Fibroblast of the conjunctiva (primary cell): ENCODE results near the gene NACC2.
A peak's percentile ranks its signal among the peaks of the same experiment; 100 is the strongest.
"Not testable (repeated sequence)": the region's sequence is repeated elsewhere in the genome, so short reads cannot be mapped to it uniquely, and the experiment has no call there.

Experiments
- DNase-seq: peaks from one replicate; pipeline ENCODE4 v3.0.0-alpha.2; 2010; ENCODE audit warnings: low read depth

NACC2 gene

DNA sequence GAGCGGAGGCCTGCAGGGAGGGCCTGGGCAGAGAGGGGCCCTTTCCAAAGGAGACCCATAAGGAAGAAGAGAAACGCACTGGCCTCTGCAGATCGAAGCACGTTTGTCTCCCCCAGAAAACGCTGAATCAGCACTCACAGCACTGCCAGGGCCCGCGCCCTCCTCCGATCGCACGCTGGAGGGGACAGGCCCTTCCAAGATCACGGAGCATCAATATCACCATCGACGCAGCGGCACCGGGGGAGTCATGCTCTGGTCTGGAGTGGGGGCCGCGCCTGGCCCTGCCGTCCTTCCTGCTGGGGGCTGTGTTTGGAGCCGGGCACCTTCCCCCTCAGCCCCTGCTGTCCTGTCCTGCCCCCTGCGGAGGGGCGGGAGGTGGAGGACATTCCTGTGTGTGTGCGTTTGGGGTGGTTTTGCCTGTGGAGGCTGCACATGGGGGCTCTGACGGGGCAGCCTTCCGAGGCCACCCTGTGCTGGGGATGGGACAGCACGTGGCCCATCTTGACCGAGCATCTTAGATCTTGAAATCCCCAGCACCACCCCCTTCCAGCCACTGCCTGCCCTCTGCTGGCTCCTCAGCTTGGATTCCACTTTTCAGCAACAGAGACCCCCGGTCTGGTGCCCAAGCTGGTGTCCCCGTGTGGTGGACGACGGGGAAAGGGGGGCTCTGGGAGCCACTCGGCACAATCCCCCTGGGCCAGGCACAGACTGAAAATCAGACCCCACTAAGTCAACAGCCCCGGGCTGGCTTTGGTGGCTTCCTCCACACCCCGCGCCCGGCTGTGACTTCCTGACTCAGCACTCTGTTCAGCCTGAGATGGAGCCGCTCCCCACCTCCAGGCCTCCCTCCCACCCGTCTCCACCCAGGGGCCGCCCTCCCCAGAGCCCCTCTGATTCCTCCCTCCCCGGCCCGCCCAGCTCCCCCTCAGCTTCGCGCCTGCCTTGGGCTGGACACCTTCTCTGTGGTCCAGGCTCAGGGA lies 15.3 kb upstream of the NACC2 start:
- DNase-seq = no peak

DNA sequence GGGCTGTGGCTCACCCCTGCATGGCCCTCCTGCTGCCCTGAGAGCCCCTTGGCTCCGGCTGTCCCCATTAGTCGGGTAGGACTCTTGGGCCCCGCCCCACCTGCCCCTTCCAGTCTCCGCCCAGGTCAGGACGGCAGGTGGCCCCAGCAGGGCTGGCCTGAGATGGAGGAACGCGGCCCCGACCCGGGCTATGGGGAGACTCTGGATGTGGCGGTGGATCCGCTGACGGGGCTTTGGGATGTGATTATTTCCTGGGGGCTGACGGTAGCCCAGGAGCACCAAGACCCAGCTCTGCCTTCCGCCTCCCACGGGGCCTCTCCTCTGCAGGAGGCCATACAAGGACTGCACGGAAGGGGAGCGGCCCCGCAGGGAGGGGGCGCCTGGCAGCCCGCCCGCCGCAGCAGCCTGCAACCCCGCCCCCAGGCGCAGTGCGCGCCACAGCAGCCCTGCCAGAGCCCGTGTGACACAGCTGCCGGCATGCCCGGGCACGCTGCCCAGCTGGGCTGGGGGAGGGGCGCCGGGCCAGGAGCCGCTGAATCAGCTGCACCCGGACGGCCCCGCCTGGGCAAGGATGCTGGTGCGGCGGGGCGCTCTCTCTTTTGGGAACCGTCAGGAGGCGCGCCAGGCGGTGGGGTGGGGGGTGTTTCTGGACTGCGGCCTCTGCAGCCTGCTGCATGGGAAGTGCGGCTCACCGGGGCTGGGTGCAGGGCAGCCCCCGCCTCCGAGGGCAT lies 14.4 kb upstream of the NACC2 start:
- DNase-seq = peak; percentile 87

DNA sequence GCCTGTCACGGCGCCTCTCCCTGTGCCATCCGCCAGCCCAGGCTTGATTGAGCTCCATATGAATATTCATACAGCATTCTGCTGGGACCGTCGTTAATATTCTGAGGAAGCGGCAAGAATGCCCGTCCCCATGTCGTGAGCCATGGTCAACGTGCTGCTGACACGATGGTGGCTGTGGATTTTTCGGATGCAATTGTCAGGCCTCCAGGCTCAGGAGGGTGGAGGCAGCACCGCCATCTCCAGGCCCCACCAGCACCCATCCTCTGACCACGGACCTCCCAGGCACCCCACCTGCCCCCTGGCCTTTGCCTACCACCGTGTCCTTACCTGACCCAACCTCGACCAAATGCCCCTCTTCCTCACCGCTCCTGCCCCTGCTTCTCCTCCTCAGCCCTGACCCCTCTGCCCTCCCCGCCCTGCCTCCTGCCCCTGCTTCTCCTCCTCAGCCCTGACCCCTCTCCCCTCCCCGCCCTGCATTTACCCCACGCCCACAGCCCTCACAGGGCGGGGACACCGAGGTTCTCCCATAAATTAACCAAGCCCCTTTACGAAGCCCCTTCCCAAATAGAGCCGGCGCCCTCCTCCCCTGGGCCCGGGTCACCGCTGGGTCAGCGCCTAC lies 13.7 kb upstream of the NACC2 start:
- no peak for DNase-seq

DNA sequence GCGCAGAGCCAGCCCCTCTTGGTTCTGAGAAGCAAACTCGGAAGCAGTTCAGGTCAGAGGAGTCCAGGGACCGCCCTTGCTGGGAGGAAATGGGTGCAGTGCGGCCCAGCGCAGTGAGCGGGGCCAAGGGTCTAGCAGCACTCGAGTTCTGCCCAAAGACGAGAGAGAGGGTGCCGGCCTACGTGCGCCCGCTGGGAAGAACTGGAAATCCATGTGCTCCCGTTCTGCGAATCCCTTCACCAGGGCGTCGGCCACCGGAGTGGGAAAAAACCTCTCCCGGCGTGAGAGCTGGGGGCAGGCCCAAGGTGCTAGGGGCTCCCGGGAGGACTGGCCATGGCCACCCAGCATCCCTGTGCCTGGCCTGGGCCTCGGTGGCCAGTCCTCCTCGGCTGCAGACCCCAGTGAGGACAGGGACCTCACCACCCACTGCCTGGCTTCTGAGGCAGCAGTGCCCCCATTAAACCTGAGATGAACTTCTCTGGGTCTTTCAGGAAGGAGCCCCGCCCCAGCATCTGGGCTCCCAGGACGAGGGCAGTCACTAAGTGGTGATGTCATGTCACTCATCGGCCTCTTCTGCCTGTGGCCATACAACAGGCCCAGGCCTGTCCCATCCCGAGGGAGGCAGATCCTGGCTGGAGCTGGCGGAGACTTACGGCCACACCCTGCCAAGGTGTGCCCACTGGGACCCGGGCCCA lies 13.0 kb upstream of the NACC2 start:
- DNase-seq = no peak

DNA sequence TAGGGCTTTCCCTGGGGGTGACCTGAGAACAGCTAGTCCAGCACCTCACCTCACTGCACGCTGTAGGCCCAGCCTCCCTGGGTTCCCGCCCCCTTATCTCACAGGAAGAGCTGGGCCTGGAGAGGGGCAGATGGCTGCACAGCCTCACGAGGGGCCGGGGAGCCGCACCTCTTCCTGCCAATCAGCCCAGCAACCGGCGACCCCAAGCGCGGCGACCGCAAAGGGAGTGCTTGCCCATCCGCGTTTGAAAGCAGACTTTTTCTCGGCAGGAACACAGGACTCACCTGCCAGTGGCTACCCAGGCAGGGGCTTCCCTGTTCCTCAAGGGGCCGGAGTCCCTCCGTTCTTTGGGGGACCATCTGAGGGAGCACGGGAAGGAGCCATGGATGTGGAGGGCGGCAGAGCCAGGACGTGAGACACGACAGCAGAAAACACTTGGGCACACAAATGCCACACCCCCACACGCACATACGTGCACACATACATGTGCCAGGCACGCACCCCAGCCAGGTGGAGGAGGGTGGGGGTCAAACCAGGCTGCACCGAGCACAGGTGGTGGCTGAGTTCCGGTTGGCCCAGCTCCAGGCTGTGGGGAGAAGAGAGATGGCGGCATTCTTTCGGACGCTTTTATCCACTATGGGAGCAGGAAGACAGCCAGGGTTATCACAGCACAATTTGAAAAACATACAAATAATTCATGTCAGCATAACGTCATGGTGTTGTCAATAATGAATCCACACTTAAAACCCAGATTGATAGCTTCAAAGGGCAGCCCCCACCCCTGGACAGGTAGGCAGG lies 12.3 kb upstream of the NACC2 start:
- no peak for DNase-seq

DNA sequence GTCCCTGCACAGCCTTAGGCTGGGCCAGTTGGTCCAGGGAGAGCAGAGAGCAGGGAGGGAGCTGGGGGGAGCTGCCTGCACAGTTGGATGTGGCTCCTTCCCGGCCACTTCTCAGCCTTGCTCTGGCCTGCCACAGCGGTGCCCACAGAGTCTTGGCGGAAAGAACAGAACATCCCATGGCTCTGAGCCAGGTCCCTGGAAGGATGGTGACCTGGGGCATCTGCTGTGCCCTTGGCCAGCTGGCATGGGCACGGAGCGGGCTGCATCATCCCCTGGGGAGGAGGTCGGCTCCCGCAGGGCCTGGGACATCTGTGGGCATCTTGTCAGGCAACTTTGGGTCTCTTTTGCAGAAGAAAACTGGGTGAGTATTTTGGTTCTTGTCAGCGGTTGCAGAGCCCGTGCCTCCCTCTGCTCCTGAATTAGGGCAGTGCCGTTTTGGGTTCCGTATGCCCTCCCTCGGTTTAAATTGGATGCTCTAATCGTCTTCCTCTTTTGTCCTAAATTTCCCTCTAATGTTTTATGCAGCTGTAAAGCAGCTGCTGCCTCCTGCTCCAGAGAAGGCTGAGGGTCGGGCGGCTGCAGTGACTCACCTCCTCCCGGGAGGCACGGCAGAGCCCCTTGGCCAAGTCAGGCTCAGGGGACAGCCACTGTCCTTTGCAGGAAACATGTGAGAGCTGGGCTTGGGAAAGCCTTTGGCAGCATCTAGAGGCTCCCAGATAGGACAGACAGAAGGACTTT lies 10.5 kb upstream of the NACC2 start:
- no peak for DNase-seq

DNA sequence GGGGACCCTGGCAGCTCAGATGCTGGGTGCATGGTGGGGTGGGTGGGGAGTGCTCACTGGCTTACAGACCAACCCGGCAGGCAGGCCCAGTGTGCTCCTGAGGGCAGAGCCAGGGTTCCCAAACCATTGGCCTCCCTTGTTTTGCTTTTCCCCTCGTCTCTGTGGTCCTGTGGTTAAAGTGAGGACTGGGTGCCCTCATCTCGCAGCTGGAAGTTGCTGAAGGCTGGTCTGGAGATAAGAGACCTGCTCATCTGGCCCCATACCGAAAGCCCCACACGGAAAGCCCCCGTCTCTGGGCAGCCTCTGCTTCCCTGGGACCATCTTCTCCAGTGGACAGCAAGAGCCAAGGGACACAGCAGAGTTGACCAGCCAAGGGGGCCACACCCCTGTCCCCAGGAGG lies 9.8 kb upstream of the NACC2 start:
- DNase-seq = no peak

DNA sequence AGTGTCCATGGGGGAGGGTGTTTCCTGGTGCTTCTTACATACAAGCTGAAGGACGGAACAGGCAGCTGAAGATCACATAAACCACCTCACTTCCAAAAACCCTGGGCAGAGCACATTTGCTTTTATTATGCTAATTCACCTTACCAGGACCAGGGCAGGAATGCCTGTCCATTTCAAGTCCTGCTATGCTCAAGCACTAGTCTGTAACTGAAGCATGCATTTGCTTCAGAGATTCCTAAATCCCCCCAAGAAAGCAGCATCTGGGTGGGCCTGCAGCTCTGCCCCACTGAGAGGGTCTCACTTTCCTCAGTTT lies 9.4 kb upstream of the NACC2 start:
- DNase-seq = no peak

DNA sequence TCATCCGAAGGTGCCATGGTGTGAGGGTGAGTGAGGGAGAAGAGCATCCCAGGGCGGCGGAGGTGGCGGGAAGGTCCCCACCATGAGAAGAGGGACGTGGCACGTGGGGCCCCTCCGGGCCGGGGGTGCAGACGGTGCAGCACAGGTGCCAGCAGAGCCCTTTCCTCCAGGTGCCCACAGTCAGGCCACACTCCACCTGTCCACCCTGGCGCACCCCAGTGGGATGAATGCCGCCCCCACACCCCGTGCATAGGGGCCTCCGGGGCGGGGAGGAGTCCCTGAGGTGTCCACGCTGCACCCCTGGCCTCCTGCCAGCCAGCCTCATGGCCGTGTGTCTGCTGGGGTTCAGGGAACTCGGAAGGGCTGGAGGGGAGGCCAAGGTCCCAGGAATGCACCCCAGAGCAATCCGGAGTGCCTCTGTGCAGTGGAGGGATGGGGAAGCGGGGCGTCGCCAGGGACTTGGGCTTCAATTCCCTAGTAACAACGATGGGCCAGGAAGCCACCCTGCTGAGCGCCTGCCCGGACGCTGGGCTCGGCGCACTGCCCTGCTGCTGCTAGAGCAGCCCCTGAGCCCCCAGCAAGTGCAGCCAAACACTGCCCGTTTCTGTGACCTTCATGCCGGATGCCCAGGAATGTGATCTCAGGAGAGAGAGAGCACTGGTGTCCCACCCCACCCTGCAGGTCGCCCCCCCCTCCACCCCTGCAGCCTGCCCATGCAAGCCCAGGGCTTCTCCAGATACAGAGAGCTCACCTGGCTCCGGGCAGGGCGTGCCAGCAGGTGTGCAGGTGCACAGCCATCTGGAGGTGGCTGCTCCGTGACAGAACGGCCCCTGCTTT lies 8.8 kb upstream of the NACC2 start:
- DNase-seq = no peak

DNA sequence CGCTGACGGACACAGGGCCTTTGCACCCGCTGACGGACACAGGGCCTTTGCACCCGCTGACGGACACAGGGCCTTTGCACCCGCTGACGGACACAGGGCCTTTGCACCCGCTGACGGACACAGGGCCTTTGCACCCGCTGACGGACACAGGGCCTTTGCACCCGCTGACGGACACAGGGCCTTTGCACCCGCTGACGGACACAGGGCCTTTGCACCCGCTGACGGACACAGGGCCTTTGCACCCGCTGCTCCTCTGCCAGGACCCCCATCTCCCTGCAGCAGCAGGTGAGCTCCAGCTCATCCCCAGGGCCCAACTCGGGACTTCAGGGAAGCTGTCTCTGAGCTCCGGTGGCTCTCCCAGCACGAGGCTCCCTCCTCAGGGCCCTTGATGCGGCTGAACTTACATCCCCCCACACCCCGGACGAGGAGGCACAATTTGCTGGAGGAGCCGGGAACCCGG lies 6.6 kb upstream of the NACC2 start:
- DNase-seq = not testable (repeated sequence)

DNA sequence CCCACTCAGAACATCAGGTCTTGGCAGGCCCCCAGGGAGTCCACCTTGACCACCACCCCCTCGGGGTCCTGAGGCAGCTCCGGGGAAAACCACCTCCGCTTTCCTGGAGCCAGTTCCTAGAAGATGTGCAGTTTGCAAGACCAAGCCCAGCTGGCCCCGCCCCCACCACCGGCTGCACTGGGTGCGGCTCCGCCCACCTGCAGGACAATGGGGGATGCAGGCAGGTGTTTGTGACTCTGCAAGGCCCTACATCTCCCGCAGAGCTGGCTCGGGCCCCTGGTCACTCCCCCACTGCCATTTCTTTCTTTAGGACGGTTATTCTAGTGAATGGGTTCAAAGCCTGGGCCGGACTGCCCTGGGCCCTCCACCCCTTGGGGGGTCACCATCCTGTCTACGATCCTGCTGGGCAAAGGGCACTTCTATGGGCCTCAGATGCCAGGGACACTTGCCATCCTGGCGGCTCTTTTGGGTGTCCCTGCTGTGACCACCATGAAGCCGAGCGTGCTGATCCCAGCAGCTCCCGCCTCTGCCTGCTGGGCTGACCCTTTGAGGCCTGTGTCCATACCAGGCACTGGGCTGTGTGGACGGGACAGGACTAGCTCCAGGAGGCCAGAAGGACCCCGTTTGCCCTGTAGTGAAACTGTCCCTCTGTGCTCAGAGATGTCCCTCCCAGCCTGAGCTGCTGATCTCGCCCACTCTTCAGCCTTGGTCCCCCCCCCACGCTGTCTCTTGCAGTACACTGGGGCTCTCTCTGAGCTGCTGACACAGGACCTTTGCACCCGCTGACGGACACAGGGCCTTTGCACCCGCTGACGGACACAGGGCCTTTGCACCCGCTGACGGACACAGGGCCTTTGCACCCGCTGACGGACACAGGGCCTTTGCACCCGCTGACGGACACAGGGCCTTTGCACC lies 5.9 kb upstream of the NACC2 start:
- DNase-seq = no peak

DNA sequence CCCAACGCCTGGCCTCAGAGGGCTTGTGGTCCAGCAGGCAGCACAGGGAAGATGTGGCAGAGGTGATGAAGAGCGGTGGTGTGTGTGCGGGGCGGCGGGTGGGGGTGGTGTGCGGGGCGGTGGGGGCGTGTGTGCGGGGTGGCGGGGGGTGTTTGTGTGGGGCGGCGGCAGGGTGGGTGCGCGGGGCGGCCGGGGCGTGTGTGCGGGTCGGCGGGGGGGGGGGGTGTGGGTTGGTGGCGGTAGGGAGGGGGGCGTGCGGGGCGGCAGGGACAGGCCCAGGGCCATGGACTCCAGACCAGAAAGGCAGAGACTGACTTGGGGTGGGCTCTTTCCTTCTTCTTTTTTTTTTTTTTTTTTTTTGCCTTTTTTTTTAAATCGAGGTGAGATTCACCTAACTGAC lies 4.5 kb upstream of the NACC2 start:
- DNase-seq = no peak

DNA sequence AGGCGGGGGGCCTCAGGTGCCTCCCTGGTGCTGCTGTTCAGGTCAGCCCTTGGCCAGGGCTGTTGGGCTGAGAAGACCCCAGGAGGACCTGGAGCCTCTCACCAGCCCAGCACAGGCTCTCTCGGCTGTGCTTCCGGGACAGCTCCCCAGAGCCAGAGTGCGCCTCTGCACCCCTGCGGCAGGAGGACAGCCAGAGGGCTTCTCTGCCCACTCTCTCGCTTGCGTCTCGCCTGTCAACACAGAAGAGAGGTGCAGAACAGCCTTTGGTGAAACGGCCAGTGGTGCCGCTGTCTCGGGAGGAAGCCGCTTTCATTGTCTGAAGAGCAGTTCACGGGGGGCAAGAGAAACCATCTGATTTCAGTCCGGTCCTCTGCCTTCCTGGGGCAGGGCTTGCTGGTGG lies 3.8 kb upstream of the NACC2 start:
- no peak for DNase-seq

DNA sequence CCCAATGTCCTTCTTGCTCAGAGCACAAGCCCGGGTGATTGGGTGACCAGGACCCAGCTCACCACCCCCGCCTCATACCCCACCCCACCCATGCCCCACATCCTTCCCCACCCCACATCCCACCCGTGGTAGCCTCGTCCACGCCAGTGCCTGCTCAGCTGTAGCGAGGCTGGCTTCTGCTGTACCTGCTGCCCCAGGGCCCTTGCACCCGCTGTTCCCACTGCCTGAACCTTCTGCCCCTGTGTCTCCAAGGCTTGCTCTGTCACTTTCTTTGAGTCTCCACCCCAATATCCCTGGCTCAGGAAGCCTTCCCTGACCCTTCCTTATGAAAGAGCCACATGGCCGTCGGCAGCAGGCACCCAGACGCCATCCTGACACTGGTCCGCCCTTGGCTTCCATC lies 3.1 kb upstream of the NACC2 start:
- DNase-seq = no peak

DNA sequence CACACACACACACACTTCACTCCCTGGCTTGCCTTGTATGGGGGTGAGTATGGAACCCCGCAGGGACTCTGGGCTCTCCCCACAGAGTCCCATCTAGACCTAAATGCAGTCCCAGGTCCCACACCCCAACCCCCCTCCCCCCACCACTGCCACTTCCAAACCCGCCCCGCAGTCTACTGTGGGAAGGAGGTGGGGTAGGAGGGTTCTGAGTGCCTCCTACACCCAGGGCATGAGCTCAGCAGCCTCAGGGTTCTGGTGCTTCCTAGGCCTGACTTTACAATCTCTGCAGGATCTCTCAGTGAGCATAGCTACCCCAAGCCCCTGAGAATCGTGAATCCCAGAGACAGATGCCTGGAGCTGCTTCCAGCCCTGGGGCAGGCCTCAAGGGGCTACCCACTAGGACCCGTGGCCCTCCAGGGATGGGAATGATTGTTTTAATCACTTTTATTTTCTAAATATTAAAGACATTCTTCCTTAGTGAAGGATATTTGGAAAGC lies 1.5 kb upstream of the NACC2 start:
- DNase-seq = no peak

DNA sequence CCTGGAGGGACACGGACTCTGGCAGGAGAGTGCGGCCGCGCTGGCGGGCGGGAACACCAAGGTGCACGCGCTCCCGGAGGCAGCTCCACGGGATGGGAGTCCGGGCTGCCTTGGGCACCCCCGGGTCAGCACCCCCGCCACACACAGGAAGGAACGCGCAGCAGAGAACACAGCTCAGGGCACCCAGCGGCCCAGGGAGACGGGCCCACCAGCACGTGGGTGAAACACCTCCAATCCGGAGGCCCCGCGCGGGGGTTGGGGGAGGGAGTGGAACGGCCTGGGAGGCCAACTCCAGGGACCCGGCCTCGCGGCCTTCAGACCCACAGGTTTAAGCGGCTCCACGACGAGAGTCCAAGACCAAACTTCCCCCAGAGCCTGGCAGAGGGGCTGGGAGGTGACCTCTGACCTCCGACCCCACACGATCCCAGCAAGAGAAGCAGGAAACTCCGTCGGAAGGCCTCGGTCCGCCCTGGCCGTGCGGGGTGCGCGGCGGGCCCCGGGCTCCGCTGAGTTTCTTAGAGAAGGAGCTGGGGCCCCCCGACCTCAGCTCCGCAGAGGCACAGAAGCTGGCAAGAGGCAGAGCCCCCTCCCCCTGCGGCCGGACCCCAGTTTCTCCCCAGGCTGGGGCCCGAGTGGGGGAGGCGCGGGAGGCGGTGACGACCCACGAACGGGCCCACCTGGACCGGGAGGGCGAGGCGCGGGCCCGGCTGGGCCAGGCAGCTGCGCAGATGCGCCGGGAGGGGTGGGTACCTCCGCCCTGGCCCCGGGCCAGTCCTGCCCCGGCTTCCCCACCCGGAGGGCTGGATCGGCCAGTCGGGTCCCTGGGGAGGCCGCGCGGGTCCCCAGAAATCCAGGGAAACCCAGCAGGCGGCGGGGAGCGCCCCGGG lies 851 bp downstream of the NACC2 start:
- no peak for DNase-seq

DNA sequence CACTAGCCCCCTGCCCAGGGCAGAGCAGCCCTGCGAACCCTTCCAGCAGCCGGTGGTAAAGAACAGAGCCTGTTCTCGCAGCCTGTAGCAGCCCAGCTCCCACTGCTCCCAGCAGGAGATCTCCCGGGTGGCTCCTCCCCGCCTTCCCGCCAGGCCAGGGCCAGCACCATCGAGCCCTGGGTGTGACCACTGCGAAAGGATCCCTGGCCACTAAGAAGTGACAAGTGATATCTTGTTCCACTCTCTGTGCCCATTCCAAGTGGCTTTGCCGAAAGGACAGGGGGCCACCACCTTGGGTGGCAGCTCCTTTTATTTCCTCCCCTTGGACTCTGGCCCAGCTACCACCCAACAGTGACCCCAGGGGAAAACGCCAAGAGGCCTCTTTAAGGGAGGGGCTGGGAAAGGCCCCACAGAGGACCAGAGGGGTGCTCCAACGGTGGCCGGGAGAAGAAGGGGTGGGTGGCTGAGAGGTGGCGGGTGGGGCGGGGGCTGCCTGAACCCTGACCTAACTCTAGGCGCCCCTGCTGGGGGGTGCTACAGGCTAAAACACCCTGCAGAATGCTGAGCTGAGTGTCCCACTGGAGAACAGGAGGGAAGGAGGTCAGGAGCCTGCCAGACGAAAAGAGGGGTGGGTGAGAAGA lies 1.6 kb downstream of the NACC2 start:
- no peak for DNase-seq
